Limb (tissue), 2 donors: ENCODE measurements around the gene NOS2.
"Not testable (repeated sequence)": the region's sequence is repeated elsewhere in the genome, so short reads cannot be mapped to it uniquely, and the experiment has no call there.

ENCODE experiments used
- DNase-seq, 2 donors: peaks; one replicate each; pipeline ENCODE4 v3.0.0-alpha.2; 2016; ENCODE audit errors: extremely low spot score in 2 of 2

The NOS2 gene

GRCh38 chr17:27800522-27800921 lies at the start of gene NOS2:
Gene NOS2, minus strand, starts transcription at chr17:27800529. Its CDS starts 1,720 bp downstream, at chr17:27798809.
- DNase-seq = no peak

GRCh38 chr17:27849474-27850185 lies 49.3 kb upstream of the NOS2 start:
- no peak for DNase-seq

- DNase-seq = peak in 1 of 2 donors; percentile 36
Measured at GRCh38 chr17:27848931-27849330, 48.6 kb upstream of the NOS2 start.

GRCh38 chr17:27846808-27847307 lies 46.5 kb upstream of the NOS2 start:
- not testable (repeated sequence) for DNase-seq

- no peak for DNase-seq
Measured at GRCh38 chr17:27846042-27846655, 45.8 kb upstream of the NOS2 start.

GRCh38 chr17:27845264-27846041 lies 45.1 kb upstream of the NOS2 start:
- DNase-seq = no peak

GRCh38 chr17:27840688-27841087 lies 40.4 kb upstream of the NOS2 start:
- no peak for DNase-seq

GRCh38 chr17:27840406-27840678 lies 40.0 kb upstream of the NOS2 start:
- DNase-seq = not testable (repeated sequence)

- DNase-seq = not testable (repeated sequence)
Measured at GRCh38 chr17:27839571-27840405, 39.5 kb upstream of the NOS2 start.

GRCh38 chr17:27838607-27839006 lies 38.3 kb upstream of the NOS2 start:
- DNase-seq = not testable (repeated sequence)

- DNase-seq = not testable (repeated sequence)
Measured at GRCh38 chr17:27837769-27838168, 37.4 kb upstream of the NOS2 start.

- DNase-seq = no peak
Measured at GRCh38 chr17:27836651-27837050, 36.3 kb upstream of the NOS2 start.

- DNase-seq = no peak
Measured at GRCh38 chr17:27834571-27834970, 34.2 kb upstream of the NOS2 start.

GRCh38 chr17:27832831-27833230 lies 32.5 kb upstream of the NOS2 start:
- DNase-seq = no peak

- DNase-seq = not testable (repeated sequence)
Measured at GRCh38 chr17:27829888-27830287, 29.6 kb upstream of the NOS2 start.

- DNase-seq = not testable (repeated sequence)
Measured at GRCh38 chr17:27829143-27829711, 28.9 kb upstream of the NOS2 start.

- DNase-seq = no peak
Measured at GRCh38 chr17:27825459-27825858, 25.1 kb upstream of the NOS2 start.

- DNase-seq = no peak
Measured at GRCh38 chr17:27824745-27825144, 24.4 kb upstream of the NOS2 start.

GRCh38 chr17:27824176-27824715 lies 23.9 kb upstream of the NOS2 start:
- DNase-seq = no peak

- DNase-seq = not testable (repeated sequence)
Measured at GRCh38 chr17:27822108-27822507, 21.8 kb upstream of the NOS2 start.

- DNase-seq = no peak
Measured at GRCh38 chr17:27821318-27821717, 21.0 kb upstream of the NOS2 start.
